GM13977 (cell line): Measurements from ENCODE around the gene HYDIN.
A peak's percentile ranks its signal among the peaks of the same experiment; 100 is the strongest.

Experiments
- DNase-seq: peaks from one replicate; pipeline ENCODE4 v3.0.0; 2012; ENCODE audit warnings: low spot score
- in situ Hi-C: fragments of 300-500 bp; cut with MboI; formaldehyde crosslinking; loops from one replicate; pipeline ENCODE4 v1.12.0; 2022; ENCODE audit warnings: low sequenced_read_pairs, low pct_unique_long_range_greater_than_20kb, mixed read lengths, inconsistent platforms; ENCODE audit not compliant: unreplicated experiment
- TF ChIP-seq, protein P1 (sequence below): IDR thresholded peaks from 2 replicates; pipeline ENCODE4 v1.5.1; 2012; ENCODE audit warnings: mild to moderate bottlenecking, control low read depth; ENCODE audit not compliant: insufficient read depth; ENCODE audit errors: extremely low read depth, missing control alignments

HYDIN gene

DNA sequence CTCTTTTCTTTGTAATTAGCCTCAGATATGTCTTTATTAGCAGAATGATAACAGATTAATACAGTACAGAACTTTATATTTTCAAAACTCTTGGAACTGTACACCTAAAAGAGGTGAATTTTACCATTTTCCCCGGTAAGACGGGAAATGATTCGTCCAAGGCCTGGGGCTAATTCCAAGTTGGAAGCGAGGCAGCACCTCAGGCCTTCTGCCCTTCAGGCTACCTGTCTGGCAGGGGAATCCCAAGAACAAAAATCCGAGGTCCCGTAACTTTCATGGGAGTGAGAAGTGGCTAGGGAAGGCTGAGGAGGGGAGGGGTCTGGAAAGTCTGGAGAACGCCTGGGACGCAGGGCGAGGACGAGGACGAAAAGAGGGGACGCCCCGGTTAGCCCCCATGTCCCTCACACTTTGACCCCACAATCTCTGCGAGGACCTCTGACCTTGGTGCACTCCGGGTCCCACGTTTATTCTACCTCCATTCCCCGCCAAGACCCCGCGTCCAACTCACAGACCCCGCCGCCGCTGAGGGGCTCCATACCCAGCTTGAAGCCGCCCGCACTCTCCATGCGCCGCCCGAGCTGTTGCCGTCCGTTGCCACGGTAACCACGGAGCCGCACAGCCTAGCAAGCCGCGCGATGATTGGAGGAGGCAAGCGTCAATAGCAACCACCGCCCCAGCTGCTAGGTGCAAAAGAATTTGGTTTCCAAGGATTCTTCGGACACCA, at the start of gene HYDIN:
Gene HYDIN (minus strand): TSS at position 601 of the 724 bp plus-strand sequence. CDS start 43,827 bp downstream, outside the sequence.
- TF ChIP-seq, protein P1, sequence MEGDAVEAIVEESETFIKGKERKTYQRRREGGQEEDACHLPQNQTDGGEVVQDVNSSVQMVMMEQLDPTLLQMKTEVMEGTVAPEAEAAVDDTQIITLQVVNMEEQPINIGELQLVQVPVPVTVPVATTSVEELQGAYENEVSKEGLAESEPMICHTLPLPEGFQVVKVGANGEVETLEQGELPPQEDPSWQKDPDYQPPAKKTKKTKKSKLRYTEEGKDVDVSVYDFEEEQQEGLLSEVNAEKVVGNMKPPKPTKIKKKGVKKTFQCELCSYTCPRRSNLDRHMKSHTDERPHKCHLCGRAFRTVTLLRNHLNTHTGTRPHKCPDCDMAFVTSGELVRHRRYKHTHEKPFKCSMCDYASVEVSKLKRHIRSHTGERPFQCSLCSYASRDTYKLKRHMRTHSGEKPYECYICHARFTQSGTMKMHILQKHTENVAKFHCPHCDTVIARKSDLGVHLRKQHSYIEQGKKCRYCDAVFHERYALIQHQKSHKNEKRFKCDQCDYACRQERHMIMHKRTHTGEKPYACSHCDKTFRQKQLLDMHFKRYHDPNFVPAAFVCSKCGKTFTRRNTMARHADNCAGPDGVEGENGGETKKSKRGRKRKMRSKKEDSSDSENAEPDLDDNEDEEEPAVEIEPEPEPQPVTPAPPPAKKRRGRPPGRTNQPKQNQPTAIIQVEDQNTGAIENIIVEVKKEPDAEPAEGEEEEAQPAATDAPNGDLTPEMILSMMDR: no peak
- peak; percentile 16 for DNase-seq
- in situ Hi-C loops: no loop called here

DNA sequence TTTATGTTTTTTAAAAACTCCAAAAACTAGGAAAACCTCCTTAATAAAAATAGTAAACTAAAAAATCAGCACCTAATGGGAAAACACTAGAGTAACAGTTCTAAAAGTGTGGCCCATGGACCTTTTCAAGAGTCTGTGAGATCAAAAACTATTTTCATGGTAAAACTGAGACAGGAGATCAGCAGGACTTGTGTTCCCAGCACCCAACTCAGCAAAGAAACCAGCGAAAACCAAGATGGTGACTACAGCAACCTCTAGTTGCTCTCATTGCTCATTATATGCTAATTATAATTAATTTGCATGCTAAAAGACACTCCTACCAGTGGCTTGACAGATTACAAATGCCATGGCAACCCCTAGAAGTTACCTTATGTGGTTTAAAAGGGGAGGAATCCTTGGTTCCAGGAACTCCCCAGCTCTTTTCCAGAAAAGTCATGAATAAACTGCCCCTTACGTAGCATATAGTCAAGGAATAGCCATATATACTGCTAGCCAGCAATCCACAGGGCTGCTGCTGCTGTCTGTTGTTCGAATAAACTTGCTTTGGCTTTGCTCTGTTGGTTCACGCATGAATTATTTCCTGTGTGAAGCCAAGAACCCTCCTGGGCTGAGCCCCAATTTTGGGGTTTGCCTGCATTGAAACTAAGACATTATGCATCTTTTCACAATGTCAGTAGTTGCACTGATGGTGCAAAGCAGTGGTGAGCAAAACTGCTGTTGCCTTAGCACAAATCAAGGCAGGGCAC, 46.2 kb upstream of the HYDIN start:
- TF ChIP-seq, protein P1: no peak
- DNase-seq: no peak
- in situ Hi-C loops: no loop called here

DNA sequence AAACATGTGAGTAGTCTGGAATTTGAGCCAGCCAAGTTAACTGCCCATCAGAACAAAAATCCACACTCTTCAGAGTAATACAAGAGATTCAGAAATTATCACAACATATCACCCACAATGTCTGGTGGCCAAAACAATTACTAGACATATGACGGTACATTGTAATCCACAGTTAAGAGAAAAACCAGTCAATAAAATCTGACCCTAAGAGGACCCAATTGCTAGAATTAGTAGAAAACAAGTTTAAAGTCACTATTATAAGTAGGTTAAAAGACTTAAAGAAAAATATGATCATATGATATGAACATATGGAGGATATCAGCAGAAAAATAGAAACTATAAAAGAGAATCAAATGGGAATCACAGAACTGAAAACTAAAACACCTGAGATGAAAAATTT, 42.9 kb upstream of the HYDIN start:
- in situ Hi-C loops: no loop called here
- DNase-seq: no peak
- TF ChIP-seq, protein P1: no peak

DNA sequence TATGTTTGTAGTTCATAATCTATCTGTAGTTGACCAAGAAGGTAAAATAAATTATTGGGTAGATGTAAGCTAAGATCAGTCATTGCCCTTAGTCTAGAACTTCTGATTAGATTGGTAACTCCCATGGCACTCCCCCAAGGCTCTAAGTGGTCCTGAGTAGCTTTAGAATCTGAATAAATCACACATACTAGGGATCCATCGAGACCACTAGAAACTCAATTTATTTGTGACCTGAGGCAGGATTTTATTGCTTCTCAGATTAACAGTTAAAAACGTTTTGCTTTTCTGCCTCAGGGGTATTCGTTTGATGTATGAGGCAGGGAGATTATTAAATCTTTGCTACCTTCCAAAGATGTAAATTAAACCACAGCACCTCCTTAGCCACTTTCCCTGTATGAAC, 33.8 kb upstream of the HYDIN start:
- DNase-seq: no peak
- in situ Hi-C loops: no loop called here
- TF ChIP-seq, protein P1: no peak

DNA sequence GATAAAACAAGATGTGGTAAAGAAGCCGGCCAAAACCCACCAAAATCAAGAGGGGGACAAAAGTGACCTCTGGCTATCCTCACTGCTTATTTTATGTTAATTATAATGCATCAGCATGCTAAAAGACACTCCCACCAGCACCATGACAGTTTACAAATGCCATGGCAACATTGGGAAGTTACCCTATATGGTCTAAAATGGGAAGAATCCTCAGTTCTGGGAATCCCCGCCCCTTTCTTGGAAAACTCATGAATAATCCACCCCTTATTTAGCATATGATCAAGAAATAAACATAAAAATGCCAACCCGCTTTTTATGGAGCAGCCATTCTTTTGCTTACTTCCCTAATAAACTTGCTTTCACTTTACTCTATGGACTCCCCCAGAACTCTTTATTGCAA, 33.1 kb upstream of the HYDIN start:
- TF ChIP-seq, protein P1: no peak
- no peak for DNase-seq
- in situ Hi-C loops: no loop called here

DNA sequence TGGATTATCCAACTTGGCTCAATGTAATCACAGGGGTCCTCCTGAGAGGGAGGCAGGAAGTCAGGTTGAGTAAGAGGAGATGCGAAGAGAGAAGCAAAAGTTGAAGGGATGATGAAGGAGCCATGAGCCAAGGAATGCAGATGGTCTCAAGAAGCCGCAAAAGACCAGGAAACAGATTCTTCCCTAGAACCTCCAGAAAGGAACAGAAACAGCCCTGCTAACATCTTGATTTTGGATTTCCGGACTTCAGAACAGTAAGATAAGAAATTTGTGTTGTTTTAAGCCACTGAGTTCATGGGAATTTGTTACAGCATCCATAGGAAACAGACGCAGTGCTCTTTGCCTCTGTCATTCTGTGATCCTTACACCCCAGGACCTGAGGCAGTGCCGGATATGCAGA, 31.9 kb upstream of the HYDIN start:
- DNase-seq: no peak
- TF ChIP-seq, protein P1: no peak
- in situ Hi-C loops: no loop called here
